ENCODE data around the gene TRMT2A.

The TRMT2A gene

DNA sequence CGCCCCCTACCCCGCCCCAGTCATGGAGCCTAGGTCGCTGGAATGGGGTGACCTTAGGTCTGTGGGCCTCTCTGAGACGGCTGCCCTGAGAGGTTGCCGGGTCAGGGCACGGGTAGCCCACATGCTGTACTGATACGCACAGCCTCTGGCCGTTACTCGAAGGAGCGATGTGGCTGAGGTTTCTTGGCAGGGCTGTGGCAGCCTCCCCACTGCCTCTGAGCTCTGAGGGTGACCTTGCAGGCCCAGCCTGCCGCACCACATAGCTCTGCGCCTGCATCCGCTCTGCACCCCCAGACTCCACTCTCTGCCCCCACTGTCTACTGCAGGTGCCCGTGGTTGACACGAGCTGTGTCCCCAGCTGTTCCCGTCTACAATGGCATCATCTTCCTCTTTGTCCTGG lies 21.8 kb upstream of the TRMT2A start:
- POLR2A ChIA-PET = no interaction called here
- H3K9me3 ChIP-seq (ENCODE audit: control insufficient read depth, insufficient read depth, low read depth, low read length) = no peaks in the 10 kb centered on the region
- no peak overlapping the region for H3K4me3 ChIP-seq (ENCODE audit: low read depth, low read length)
- H3K4me1 ChIP-seq (ENCODE audit: control insufficient read depth, insufficient read depth, low read length) = peaks cover 2% of the 10 kb centered on the region; the same call in 1 of the 2 replicates
- no peak overlapping the region for H3K27ac ChIP-seq (ENCODE audit: extremely low read depth, low read depth, low read length)
- CTCF ChIA-PET = interaction anchor here (0.7 kb wide), 1 partner anchor 146 kb away, joined by 3 read pairs; no protein-coding TSS in a partner anchor
- no peak for TF ChIP-seq ZNF121 (tag by site-specific recombination; IDR thresholded peaks at IDR 0.05)
- TF ChIP-seq ZNF112 (tag by site-specific recombination; IDR thresholded peaks at IDR 0.05) = no peak
- peaks cover 0 to 67% of the 10 kb centered on the region in 2 experiments; a peak in 1 of 3 replicates for H3K36me3 ChIP-seq (ENCODE audit: control insufficient read depth in 2 of 2, insufficient read depth in 1 of 2, low read length in 2 of 2)

GRCh38 chr22:20138417-20138738 lies 21.4 kb upstream of the TRMT2A start:
- H3K27ac ChIP-seq (ENCODE audit: extremely low read depth, low read depth, low read length) = peak overlapping the region; percentile 21; the same call in 1 of the 2 replicates
- POLR2A ChIA-PET = no interaction called here
- no peaks in the 10 kb centered on the region for H3K9me3 ChIP-seq (ENCODE audit: control insufficient read depth, insufficient read depth, low read depth, low read length)
- CTCF ChIA-PET = interaction anchor here (0.7 kb wide), 1 partner anchor 147 kb away, joined by 3 read pairs; no protein-coding TSS in a partner anchor
- H3K4me3 ChIP-seq (ENCODE audit: low read depth, low read length) = no peak overlapping the region
- TF ChIP-seq ZNF19 (tag by site-specific recombination; IDR thresholded peaks at IDR 0.05; ENCODE audit: low read depth) (no peak), PRDM10 (tag by site-specific recombination; IDR thresholded peaks at IDR 0.05) (peak; percentile 81), ZNF501 (tag by site-specific recombination; IDR thresholded peaks at IDR 0.05) (no peak), ZNF202 (tag by site-specific recombination; IDR thresholded peaks at IDR 0.05; ENCODE audit: borderline replicate concordance) (no peak), ZBTB8A (tag by site-specific recombination; IDR thresholded peaks at IDR 0.05) (peak; percentile 61), ZNF626 (tag by site-specific recombination; IDR thresholded peaks at IDR 0.05) (no peak), HIC1 (tag by site-specific recombination; IDR thresholded peaks at IDR 0.05) (no peak)
- TF ChIP-seq, protein P1, sequence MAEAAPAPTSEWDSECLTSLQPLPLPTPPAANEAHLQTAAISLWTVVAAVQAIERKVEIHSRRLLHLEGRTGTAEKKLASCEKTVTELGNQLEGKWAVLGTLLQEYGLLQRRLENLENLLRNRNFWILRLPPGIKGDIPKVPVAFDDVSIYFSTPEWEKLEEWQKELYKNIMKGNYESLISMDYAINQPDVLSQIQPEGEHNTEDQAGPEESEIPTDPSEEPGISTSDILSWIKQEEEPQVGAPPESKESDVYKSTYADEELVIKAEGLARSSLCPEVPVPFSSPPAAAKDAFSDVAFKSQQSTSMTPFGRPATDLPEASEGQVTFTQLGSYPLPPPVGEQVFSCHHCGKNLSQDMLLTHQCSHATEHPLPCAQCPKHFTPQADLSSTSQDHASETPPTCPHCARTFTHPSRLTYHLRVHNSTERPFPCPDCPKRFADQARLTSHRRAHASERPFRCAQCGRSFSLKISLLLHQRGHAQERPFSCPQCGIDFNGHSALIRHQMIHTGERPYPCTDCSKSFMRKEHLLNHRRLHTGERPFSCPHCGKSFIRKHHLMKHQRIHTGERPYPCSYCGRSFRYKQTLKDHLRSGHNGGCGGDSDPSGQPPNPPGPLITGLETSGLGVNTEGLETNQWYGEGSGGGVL (tag by site-specific recombination; IDR thresholded peaks at IDR 0.05) = peak; percentile 33; the same call in 1 of the 2 replicates
- peaks cover 2% of the 10 kb centered on the region; the same call in 1 of the 2 replicates for H3K4me1 ChIP-seq (ENCODE audit: control insufficient read depth, insufficient read depth, low read length)
- peaks cover 0 to 63% of the 10 kb centered on the region in 2 experiments; a peak in 1 of 3 replicates for H3K36me3 ChIP-seq (ENCODE audit: control insufficient read depth in 2 of 2, insufficient read depth in 1 of 2, low read length in 2 of 2)

- Histone ChIP-seq H3K9me3 (ENCODE audit: control insufficient read depth, insufficient read depth, low read depth, low read length) (no peaks in the 10 kb centered on the region), H3K4me1 (ENCODE audit: control insufficient read depth, insufficient read depth, low read length) (peaks cover 2% of the 10 kb centered on the region; the same call in 1 of the 2 replicates), H3K36me3 (ENCODE audit: control insufficient read depth in 2 of 2, insufficient read depth in 1 of 2, low read length in 2 of 2) (peaks cover 0 to 59% of the 10 kb centered on the region in 2 experiments; a peak in 1 of 3 replicates), H3K4me3 (ENCODE audit: low read depth, low read length) (no peak overlapping the region), H3K27ac (ENCODE audit: extremely low read depth, low read depth, low read length) (peak overlapping the region; percentile 21)
- ChIA-PET CTCF (interaction anchor here (1.8 kb wide), 1 partner anchor 101 kb away, joined by 6 read pairs; no protein-coding TSS in a partner anchor), POLR2A (interaction anchor here (0.5 to 1.3 kb wide), 2 partner anchors 10 to 333 kb away, joined by 3 to 5 read pairs; no protein-coding TSS in a partner anchor)
- peak; percentile 10; the same call in 1 of the 2 replicates for TF ChIP-seq PRDM10 (tag by site-specific recombination; IDR thresholded peaks at IDR 0.05)
- no peak for TF ChIP-seq ZBTB49 (tag by site-specific recombination; IDR thresholded peaks at IDR 0.05; ENCODE audit: low read depth)
- TF ChIP-seq ZNF2 (tag by site-specific recombination; IDR thresholded peaks at IDR 0.05) = no peak
- peak; percentile 86 for TF ChIP-seq EGR2 (tag by site-specific recombination; IDR thresholded peaks at IDR 0.05; ENCODE audit: low read depth)
- TF ChIP-seq SETDB1 (IDR thresholded peaks at IDR 0.05; ENCODE audit: insufficient read length, low read length) = no peak
- TF ChIP-seq GLIS2 (tag by site-specific recombination; IDR thresholded peaks at IDR 0.05) = peak; percentile 63
Observed at GRCh38 chr22:20137671-20138416, 20.8 kb upstream of the TRMT2A start.

Data from HEK293 (cell line).